ENCODE measurements around the gene SIRPB2. TPM values are rescaled to one million over a fixed set of nuclear protein-coding genes. Genes with fewer than 3 reads are reported as not detected.

SIRPB2 gene
- total RNA-seq, 1 experiment from 2014 or later = not detected

GRCh38 chr20:1449370-1449769 lies 41.9 kb downstream of the SIRPB2 start:
- H3T11ph ChIP-seq (ENCODE audit: low read length) = no peak overlapping the region
- no peak overlapping the region; a peak in 1 of 7 replicates for H3K27ac Mint-ChIP-seq
- no peaks in the 10 kb centered on the region for H3K27me3 Mint-ChIP-seq (ENCODE audit: low read depth)
- H2BK120ac ChIP-seq (ENCODE audit: low read depth, low read length, poor library complexity, severe bottlenecking) = no peak overlapping the region
- no peak overlapping the region for H3K56ac ChIP-seq (ENCODE audit: insufficient read length, low read depth, low read length)
- no peaks in the 10 kb centered on the region for H3K27me3 ChIP-seq (ENCODE audit: insufficient read depth, low read length)
- H2AFZ ChIP-seq (ENCODE audit: low read length) = no peak overlapping the region
- H3K23me2 ChIP-seq (ENCODE audit: insufficient read length, low read depth, low read length, poor library complexity, severe bottlenecking) = no peaks in the 10 kb centered on the region
- no CpG with 5 or more reads among the region's 6 CpGs for WGBS (ENCODE audit: extremely low coverage, insufficient read length, low lambda C conversion rate)
- no peak overlapping the region for H3K18ac ChIP-seq (ENCODE audit: insufficient read length, low read depth, low read length)
- no peak overlapping the region for H2BK5ac ChIP-seq (ENCODE audit: insufficient read length, low read length)
- no peak overlapping the region for H3K9ac ChIP-seq (ENCODE audit: extremely low read depth, insufficient read length, low read length)
- no peak overlapping the region for H2BK15ac ChIP-seq (ENCODE audit: low read depth, low read length)
- DNase-seq = no peak
- no peaks in the 10 kb centered on the region for H3K4me1 Mint-ChIP-seq
- no peak for TF ChIP-seq CTCF (conservative IDR thresholded peaks at IDR 0.05)
- no peak overlapping the region for H3K27ac ChIP-seq (ENCODE audit: insufficient read length, low read depth, low read length)
- no peak overlapping the region for H3K23ac ChIP-seq (ENCODE audit: insufficient read length, low read depth, low read length)
- no peak overlapping the region for H3K14ac ChIP-seq (ENCODE audit: insufficient read depth, low read length)
- H2AK5ac ChIP-seq (ENCODE audit: insufficient read length, low read length) = no peak overlapping the region
- H3K79me2 ChIP-seq (ENCODE audit: insufficient read depth, low read length) = no peaks in the 10 kb centered on the region
- H4K5ac ChIP-seq (ENCODE audit: insufficient read length, low read depth, low read length) = no peak overlapping the region
- no peaks in the 10 kb centered on the region for H3K4me1 ChIP-seq (ENCODE audit: insufficient read depth, low read length)
- no peak overlapping the region for H3K4me3 Mint-ChIP-seq
- no peak overlapping the region for H2BK20ac ChIP-seq (ENCODE audit: low read depth, low read length, poor library complexity, severe bottlenecking)
- H4K20me1 ChIP-seq (ENCODE audit: control insufficient read depth, insufficient read depth, insufficient read length) = no peaks in the 10 kb centered on the region
- H4K8ac ChIP-seq (replicated peaks; ENCODE audit: insufficient read length, low read depth, low read length) = no peak overlapping the region
- peaks cover 55 to 88% (median 83%) of the 10 kb centered on the region in 3 experiments; a peak in 6 of 7 replicates for H3K36me3 Mint-ChIP-seq (ENCODE audit: insufficient read depth in 1 of 3, low read depth in 3 of 3)
- H3K9me3 ChIP-seq (ENCODE audit: control insufficient read depth, low read depth, low read length) = peaks cover 31% of the 10 kb centered on the region
- H3K4ac ChIP-seq (ENCODE audit: low read depth, low read length) = no peak overlapping the region
- H3K79me1 ChIP-seq (ENCODE audit: insufficient read depth, low read depth, low read length, poor library complexity, severe bottlenecking) = no peaks in the 10 kb centered on the region
- no peak overlapping the region for H3K4me2 ChIP-seq (ENCODE audit: insufficient read depth, insufficient read length, low read length)
- no peak overlapping the region for H4K91ac ChIP-seq (ENCODE audit: insufficient read length, low read depth, low read length)
- no peaks in the 10 kb centered on the region; a peak in 1 of 5 replicates for H3K9me3 Mint-ChIP-seq
- no peak overlapping the region for H2BK12ac ChIP-seq (ENCODE audit: insufficient read length, low read depth, low read length)
